ENCODE results near the gene RBBP9. TPM values are rescaled to one million over a fixed set of nuclear protein-coding genes. Genes with fewer than 3 reads are reported as not detected.
A peak's percentile ranks its signal among the peaks of the same experiment; 100 is the strongest.
"Not testable (repeated sequence)": the region's sequence is repeated elsewhere in the genome, so short reads cannot be mapped to it uniquely, and the experiment has no call there.

Gene RBBP9
- total RNA-seq, 1 donor from 2014 or later: 28.4 TPM

DNA sequence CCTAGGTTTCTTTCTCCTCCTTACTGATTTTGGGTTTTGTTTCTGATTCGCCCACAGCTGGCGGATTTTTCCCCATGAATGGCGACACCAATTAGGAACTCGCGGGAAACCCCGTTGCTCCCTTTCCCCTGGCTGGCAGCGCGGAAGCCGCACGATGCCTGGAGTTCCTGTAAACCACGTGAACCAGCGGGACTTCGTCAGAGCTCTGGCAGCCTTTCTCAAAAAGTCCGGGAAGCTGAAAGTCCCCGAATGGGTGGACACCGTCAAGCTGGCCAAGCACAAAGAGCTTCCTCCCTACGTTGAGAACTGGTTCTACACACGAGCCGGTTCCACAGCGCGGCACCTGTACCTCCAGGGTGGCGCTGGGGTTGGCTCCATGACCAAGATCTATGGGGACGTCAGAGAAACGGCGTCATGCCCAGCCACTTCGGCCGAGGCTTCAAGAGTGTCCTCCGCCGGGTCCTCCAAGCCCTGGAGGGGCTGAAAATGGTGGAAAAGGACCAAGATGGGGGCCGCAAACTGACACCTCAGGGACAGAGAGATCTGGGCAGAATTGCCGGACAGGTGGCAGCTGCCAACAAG, 7.5 kb upstream of the RBBP9 start:
- DNase-seq: peak; percentile 8

- not testable (repeated sequence) for DNase-seq
Measured at GRCh38 chr20:18501672-18502071, 4.6 kb upstream of the RBBP9 start.

DNA sequence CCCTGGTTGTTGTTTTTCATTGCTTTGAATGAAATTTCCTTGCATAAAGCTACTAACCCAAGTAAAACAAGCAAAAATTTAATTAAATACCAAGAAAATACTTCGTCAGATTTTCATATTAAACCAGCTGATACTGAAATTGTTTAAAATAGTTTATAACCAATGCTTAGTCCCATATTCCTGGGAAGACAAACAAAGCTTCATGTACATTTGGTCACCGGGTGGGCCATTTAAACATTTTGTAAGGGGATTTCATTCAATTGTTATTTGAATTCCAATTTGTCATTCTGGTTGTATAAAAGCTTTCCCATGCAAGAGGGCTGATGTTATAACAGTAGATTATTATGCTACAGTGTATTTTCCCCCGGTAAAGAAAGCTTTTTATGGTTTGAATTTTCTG, 578 bp upstream of the RBBP9 start:
- DNase-seq: no peak

- no peak for DNase-seq
Measured at GRCh38 chr20:18496042-18496441, 983 bp downstream of the RBBP9 start.

DNA sequence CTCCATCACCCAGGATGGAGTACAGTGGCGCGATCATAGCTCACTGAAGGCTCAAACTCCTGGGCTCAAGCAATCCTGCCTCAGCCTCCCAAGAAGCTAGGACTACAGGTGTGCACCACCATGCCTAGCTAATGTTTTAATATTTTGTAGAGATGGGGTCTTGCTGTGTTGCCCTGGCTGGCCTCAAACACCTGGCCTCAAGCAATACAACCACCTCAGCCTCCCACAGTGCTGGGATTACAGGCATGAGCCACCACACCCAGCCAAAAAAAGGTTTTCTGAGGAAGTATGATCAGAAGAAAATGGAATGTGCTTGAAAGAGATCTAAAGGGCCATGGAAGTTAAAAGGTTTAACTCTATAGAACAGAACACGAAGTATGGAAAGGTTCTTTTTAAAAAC, 8.7 kb downstream of the RBBP9 start:
- DNase-seq: no peak

- DNase-seq: no peak
Measured at GRCh38 chr20:18481596-18481995, 15.4 kb downstream of the RBBP9 start.

DNA sequence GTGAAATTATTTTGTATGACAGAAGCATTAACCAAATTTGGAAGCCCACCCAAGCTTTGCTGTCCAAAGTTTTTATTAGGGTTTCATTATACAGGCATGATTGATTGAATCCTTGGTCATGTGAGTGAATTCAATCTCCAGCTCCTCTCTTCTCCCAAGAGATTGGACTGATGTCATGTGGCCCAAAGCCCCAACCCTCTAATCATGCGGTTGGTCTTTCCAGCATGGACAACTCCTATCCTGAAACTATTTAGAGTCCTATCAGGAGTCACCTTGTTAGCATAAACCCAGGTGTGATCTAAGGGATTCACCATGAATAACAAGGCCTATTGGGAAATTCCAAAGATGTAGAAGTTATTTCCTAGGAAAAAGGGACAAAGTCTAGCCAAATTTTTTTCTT, 19.2 kb downstream of the RBBP9 start:
- no peak for DNase-seq

- no peak for DNase-seq
Measured at GRCh38 chr20:18477218-18477617, 19.8 kb downstream of the RBBP9 start.

DNA sequence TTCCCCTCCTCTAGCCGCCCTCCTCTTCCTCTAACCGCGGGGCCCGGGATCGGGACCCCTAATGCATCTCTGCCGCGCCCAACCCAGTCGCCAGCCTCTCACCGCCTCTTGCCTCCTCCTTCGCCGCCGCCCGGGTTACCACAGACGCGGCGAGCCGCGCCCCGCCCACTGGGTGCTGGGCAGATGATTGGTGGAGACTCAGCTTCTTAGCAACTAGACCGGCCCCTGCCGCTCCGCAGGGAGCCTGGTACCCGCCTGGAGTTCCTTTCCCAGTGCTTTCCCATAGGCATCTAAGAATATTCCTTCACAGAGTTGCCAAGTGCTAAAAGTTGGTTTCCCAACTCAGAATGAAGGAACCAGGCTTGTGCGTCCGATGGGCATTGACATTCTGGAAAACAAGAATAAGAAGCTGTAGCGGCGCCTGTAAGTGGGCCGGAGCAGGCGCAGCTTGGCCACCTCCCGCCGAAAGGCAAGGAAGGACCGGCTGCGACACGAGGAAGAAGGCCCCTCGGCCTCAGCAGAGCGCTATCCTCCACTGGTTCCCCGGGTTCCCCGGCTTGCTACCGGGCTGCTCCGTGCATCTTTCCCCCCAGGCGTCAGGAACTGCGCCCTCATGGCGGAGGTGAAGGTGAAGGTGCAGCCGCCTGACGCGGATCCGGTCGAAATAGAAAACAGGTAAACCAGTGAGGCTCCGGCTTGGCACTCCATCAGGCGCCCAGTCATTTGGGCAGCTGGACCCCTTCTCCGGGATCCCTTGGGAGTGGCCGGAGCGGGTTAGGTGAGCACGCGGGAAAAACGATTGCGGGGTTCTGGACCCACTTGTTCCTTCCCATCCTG, 29.9 kb downstream of the RBBP9 start, which contains the start of the genes DZANK1 and POLR3F:
DZANK1 (minus strand) TSS at position 137 of the 837 bp plus-strand sequence. CDS start 1,672 bp downstream, outside the sequence.
POLR3F (plus strand) TSS at position 497 of the 837 bp plus-strand sequence; CDS start at position 614, 117 bp downstream.
- DNase-seq: peak; percentile 94

- DNase-seq: no peak
Measured at GRCh38 chr20:18466574-18466893, 30.5 kb downstream of the RBBP9 start.

- no peak for DNase-seq
Measured at GRCh38 chr20:18465536-18466200, 31.4 kb downstream of the RBBP9 start.

DNA sequence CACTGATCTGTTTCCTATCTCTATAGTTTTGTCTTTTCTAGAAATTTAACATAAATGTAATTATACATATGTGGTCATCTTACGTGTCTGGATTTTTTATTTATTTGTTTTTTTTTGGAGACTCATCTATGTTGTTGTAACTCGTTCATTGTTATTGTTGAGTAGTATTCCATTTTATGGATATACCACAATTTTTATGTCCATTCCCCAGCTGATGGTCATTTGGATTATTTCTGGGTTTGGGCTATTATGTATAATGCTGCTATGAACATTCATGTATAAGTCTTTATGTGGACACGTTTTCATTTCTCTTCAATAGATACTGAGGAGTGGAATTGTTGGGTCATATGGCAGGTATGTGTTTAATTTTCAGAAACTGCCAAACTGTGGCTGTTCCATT, 40.4 kb downstream of the RBBP9 start:
- no peak for DNase-seq

DNA sequence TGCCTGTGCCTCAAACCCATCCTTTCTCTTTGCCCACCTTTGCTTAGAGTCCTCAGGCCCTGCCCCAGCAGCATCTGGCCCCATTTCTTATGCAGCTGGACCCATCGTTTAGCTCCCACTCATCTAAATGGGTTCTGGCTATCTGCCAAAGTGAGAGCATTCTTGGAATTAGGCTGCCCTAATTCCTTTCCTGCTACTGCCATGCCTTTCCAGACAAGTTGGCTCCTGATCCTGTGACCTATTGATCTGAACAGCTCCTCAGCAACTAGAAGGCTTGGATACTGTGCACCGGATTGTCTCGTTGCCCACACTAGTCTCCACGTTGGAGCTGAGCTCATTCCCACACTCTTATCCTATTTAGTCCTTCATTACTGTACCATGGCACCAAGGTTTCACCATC, 53.1 kb downstream of the RBBP9 start:
- no peak for DNase-seq

DNA sequence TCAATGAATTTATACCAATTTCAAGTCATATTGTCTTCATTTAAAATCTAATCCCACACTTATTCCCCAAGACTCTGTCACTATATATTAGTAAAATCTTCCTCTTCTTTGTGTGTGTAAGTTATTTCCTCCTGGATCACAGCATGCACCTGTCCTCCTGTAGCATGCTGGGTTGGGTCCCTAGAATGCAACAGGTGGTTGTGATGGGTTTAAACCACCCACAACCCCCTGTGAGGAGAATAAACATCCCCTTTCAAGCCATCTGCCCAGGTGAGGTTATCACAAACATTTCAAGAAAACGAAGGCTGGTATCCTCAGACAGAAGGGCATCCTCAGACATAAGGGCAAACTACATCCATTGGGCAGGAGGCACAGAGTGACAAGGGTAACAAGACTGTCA, 56.6 kb downstream of the RBBP9 start:
- no peak for DNase-seq

- DNase-seq: no peak
Measured at GRCh38 chr20:18436847-18437246, 60.2 kb downstream of the RBBP9 start.

Small RNAs within 50 kb of the gene (small RNA-seq; reads per million reads assigned to genes)
- not detected for gene MIR3192

Other genes starting within 250 kb of the RBBP9 start
- 35.4 TPM for gene ZNF133, start 208.7 kb downstream of the RBBP9 start, total RNA-seq
- 4.2 TPM for gene DZANK1, start 30.2 kb downstream of the RBBP9 start, total RNA-seq
- gene POLR3F, start 29.8 kb downstream of the RBBP9 start, total RNA-seq: 30.7 TPM
- gene SEC23B, start 10.7 kb upstream of the RBBP9 start, total RNA-seq: 56.3 TPM
- 76.3 TPM for gene SMIM26, start 70.2 kb upstream of the RBBP9 start, total RNA-seq
- gene DTD1, start 90.8 kb upstream of the RBBP9 start, total RNA-seq: 84.2 TPM